HG03039 (cell line): ENCODE data around the gene DNAH12.
"Not testable (repeated sequence)": the region's sequence is repeated elsewhere in the genome, so short reads cannot be mapped to it uniquely, and the experiment has no call there.

Experiments
- ATAC-seq: cut with Tn5 transposase; IDR thresholded peaks from one replicate; pipeline ENCODE4 v1.9.1; 2021; ENCODE audit warnings: mild to moderate bottlenecking, moderate library complexity; ENCODE audit not compliant: unreplicated experiment

DNAH12 gene

GRCh38 chr3:57423335-57423734 is 120.8 kb downstream of the DNAH12 start:
- ATAC-seq: no peak

DNA sequence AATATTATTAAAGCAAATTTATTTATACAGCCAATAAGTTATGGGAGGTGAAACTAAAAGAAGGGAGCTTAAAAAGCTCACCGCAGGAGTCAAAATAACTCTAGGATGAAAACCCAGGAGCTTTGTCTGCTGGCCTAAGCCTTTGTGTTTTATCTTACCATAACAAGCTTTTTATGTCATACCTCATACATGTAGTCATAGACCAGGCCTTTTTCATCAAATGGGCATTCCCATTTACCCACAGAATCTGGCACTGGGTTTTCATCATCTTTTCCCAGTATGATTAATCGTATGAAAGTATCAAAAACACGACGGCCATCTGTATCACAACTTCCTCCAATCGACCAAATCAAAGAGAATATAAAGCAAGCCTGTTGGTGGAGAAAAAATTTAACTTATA is 122.8 kb downstream of the DNAH12 start:
- no peak for ATAC-seq

GRCh38 chr3:57420001-57420400 is 124.1 kb downstream of the DNAH12 start:
- no peak for ATAC-seq

GRCh38 chr3:57411715-57412114 is 132.4 kb downstream of the DNAH12 start:
- ATAC-seq: no peak

DNA sequence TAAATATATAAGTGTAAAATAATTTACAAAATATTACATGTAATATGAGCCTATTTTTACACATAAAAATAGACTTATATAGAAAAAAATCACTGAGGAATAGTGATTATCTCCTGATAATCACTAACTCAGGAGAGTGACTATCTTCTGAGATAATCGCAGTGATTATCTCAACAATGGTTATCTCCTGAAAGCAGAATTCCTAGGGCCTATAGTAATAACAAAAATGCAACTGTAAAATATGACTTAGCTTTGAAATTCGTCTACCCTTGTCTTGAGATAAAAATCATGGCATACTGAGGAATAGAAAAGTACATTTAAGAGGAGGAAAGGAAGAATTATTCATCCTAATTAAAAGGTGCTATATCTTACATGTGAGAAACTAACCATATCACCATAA is 134.7 kb downstream of the DNAH12 start:
- no peak for ATAC-seq

GRCh38 chr3:57402675-57403074 is 141.5 kb downstream of the DNAH12 start:
- no peak for ATAC-seq

DNA sequence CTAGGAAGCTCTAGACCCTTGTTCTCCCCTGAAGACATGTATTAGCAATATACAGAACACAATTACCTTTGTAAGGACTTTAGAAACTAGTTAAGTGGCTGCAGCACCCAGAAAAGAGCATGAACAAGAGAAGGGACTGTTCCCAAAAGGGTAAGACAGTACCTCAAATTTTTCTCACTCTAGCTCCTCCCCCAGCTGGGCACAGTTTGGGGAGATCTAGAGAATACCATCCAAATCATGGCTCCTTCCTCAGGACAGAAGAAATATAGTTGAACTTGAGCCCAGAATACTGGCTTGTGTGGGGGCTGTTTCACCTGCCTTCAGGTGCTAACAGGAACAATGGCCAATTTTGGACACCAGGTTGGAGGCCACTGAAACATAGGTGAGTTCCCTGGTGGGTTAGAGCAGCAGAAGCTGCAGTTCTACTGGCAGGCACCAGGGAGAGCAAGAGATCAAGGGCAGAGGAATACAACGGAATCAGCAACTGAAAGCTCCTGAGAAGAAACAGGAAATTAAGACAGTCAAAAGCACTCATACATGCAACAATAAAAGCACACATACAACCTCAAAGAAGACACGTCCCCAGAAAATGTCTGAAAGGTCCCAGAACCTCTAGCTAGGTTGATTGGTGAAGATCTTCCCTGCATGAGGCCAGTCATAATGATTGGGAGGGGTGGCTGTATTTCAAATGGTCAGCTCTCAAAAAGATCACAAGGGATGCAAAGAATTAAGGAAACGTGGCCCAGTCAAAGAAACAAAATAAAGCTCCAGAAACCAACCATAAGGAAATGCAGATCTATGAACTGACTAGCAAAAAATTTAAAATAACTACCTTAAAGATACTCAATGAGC is 146.7 kb downstream of the DNAH12 start:
- ATAC-seq: no peak

DNA sequence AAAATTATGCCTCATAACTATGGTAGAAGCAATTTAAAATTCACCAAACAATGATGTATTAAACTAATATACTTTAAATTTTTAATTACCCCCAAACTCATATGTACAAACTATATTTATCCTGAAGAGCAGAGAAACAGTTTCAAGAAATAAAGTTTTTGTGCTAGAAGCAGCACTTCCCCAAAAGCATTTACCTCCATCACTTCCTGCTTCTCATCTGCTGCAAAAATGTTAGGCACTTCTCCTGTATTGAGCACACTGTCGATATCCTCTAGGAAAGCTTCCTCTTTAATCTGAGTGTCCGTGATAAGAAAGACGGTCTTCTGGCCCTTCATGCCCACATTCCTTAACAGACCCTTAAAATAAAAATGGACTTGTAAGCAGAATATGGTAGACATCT is 150.2 kb downstream of the DNAH12 start:
- no peak for ATAC-seq

DNA sequence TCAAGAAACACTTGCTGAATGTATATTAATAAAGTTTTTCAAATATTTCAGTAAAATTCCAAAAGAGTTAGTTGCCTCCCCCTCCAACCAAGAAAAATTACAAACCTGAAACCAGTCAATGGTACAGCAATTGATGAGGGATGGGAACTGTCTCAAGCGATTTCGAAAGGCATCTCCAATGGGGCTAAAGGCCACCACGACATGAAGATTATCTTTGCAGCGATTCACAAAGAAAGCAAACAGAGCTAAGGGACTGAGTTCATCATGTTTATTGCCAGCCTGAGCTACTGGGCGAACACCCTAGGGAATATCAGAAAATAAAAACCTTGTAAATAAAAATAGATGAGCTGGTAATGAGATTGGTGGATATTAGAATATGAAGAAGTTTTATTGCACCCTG is 152.4 kb downstream of the DNAH12 start:
- ATAC-seq: no peak

GRCh38 chr3:57389271-57389670 is 154.9 kb downstream of the DNAH12 start:
- no peak for ATAC-seq

DNA sequence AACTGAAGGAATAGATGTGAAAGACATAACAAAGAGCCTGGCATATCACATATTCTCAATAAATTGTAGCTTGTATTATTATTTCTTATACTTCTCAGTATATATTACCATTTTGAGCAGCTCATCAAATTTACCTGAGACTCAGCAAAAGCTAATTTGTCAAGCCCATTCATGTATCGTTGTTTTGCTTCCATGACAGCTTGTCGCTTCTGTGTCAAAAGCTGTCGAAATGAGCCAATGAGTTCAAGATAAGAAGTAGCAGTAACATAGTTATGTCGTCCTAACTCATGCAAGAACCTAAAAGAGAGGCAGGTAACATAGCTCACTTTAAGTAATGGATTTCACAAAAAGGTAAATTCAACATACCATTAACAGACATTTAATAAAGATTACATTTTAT is 157.8 kb downstream of the DNAH12 start:
- ATAC-seq: no peak

DNA sequence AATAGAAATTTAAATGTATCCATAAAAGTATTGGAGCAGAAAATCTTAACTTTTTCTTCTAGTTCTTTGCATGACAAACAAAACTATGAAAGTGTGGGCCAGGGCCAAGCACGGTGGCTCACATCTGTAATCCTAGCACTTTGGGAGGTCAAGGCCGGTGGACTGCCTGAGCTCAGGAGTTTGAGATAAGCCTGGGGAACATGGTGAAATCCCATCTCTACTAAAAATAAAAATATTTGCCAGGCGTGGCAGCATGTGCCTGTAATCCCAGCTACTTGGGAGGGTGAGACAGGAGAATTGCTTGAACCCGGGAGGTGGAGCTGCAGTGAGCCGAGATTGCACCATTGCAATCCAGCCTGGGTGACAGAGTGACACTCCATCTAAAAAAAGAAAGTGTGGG is 158.6 kb downstream of the DNAH12 start:
- ATAC-seq: no peak

DNA sequence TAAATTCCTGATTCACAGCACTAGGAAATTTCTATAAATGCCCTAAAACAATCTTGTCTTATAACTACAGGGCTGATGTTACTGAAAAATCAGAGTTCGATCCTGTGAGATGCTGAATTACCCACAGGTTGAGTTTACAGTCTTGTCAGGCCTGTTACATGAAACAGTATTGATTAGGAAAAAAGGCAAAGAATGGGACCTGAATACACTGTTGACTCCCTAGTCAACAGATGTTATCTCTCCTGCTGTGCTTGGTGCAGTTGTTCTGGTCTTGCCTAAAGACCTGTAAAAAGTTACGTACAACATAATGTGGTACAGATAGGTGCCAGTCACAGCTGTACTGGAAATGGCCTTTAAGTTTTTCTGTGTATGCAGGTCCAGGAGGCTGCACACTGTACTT is 160.3 kb downstream of the DNAH12 start:
- no peak for ATAC-seq

DNA sequence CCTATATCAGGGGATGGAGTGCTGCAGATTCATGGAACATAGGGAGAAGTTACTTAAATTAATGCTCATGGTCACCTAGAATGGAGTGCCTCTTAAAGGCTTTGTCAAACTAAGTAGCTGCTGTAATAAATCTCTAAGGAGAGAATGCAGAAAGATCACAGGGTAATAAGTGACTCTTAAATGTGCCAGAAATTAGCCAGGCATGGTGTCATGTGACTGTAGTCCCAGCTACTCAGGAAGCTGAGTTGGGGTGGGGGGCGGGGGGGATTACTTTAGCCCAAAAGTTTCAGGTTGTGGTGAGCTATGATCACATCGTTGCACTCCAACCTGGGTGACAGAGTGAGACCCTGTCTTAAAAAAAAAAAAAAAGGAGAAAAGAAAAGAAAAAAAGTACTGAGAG is 160.7 kb downstream of the DNAH12 start:
- no peak for ATAC-seq

DNA sequence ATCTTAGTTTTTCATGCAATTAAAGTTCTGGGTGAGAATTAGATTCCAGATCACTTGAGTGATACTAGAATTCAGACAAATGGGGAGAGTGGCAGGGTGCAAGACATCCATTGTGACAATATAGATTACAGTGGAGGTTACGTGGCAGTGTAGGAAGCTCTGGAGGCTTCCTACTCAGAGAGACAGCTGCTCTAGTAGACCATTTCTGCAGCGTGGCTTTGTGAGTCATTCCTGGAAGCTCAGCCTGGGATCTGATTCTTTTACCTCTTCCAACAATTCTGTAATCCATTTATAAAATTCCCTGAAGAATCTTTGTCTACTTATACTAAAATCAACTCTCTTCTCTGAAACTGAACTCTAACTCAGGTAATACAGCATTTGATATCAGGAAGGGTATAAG is 161.2 kb downstream of the DNAH12 start:
- ATAC-seq: no peak

GRCh38 chr3:57370341-57370740 is 173.8 kb downstream of the DNAH12 start:
- no peak for ATAC-seq

- ATAC-seq: not testable (repeated sequence)
Observed at GRCh38 chr3:57365089-57365488, 179.1 kb downstream of the DNAH12 start.

DNA sequence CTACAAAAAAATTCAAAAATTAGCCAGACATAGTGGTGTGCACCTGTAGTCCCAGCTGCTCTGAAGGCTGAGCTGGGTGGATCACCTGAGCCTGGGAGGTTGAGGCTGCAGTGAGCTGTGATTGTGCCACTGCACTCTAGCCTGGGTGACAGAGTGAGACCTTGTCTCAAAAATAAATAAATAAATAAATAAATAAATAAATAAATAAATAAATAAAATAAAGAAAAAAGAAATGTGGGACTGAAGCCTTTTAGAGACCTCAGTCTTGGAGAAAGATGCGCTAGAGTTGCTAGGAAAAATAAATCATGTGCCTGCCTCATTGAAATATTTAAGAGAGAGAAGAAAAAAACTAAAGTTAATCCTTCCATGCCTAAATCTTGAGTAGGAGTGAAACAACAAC is 187.9 kb downstream of the DNAH12 start:
- ATAC-seq: not testable (repeated sequence)

- ATAC-seq: no peak
Observed at GRCh38 chr3:57354768-57355167, 189.4 kb downstream of the DNAH12 start.

GRCh38 chr3:57350271-57350670 is 193.9 kb downstream of the DNAH12 start:
- no peak for ATAC-seq

DNA sequence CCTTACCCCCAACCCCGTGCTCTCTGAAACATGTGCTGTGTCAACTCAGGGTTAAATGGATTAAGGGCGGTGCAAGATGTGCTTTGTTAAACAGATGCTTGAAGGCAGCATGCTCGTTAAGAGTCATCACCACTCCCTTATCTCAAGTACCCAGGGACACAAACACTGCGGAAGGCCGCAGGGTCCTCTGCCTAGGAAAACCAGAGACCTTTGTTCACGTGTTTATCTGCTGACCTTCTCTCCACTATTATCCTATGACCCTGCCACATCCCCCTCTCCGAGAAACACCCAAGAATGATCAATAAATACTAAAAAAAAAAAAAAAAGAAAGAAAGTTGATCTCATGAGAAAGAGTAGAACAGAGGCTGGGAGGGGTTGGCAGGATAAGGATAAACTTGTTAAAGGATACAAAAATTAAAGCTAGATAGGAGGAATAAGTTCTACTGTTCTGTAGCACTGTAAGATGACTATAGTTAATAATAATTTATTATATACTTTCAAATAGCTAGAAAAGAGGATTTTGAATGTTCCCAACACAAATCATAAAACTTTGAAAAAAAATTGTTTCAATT is 205.0 kb downstream of the DNAH12 start:
- not testable (repeated sequence) for ATAC-seq

DNA sequence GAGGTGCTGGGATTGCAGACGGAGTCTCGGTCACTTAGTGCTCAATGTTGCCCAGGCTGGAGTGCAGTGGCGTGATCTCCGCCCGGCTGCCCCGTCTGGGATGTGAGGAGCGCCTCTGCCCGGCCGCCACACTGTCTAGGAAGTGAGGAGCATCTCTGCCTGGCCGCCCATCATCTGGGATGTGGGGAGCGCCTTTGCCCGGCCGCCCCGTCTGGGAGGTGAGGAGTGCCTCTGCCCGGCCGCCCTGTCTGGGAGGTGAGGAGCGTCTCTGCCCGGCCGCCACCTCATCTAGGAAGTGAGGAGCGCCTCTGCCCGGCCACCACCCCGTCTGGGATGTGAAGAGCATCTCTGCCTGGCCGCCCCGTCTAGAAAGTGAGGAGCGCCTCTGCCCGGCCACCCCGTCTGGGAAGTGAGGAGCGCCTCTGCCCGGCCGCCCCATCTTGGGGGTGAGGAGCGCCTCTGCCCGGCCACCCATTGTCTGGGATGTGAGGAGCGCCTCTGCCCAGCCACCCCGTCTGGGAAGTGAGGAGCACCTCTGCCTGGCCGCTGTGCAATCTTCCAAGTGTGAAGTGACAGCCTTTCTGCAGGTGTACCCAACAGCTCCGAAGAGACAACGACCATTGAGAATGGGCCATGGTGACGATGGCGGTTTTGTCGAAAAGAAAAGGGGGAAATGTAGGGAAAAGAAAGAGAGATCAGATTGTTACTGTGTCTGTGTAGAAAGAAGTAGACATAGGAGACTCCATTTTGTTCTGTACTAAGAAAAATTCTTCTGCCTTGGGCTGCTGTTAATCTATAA is 205.7 kb downstream of the DNAH12 start:
- ATAC-seq: not testable (repeated sequence)
